Cortex of kidney (tissue), 1 donor: ENCODE results near the gene MMS19.
"Not testable (repeated sequence)": the region's sequence is repeated elsewhere in the genome, so short reads cannot be mapped to it uniquely, and the experiment has no call there.

ENCODE experiments used
- DNase-seq: peaks from one replicate; lab custom pipeline; 2025; lab: John Stamatoyannopoulos, UW

MMS19 gene

GRCh38 chr10:97528876-97529275 is 30.7 kb upstream of the MMS19 start:
- not testable (repeated sequence) for DNase-seq

- DNase-seq: no peak
These were observed 27.5 kb upstream of the MMS19 start for GRCh38 chr10:97525683-97526110.

- DNase-seq: no peak
These were observed 26.9 kb upstream of the MMS19 start for GRCh38 chr10:97525086-97525485.

GRCh38 chr10:97522937-97523336 is 24.7 kb upstream of the MMS19 start:
- no peak for DNase-seq

- no peak for DNase-seq
These were observed 23.8 kb upstream of the MMS19 start for GRCh38 chr10:97522071-97522470.

GRCh38 chr10:97520978-97521761 is 22.9 kb upstream of the MMS19 start:
- no peak for DNase-seq

- DNase-seq: no peak
These were observed 22.3 kb upstream of the MMS19 start for GRCh38 chr10:97520520-97520919.

GRCh38 chr10:97519342-97519741 is 21.1 kb upstream of the MMS19 start:
- DNase-seq: no peak

- DNase-seq: no peak
These were observed 20.2 kb upstream of the MMS19 start for GRCh38 chr10:97518301-97519043.

GRCh38 chr10:97517778-97518300 is 19.6 kb upstream of the MMS19 start:
- no peak for DNase-seq

GRCh38 chr10:97517096-97517750 is 19.0 kb upstream of the MMS19 start:
- DNase-seq: no peak

- no peak for DNase-seq
These were observed 17.2 kb upstream of the MMS19 start for GRCh38 chr10:97515271-97515978.

GRCh38 chr10:97514344-97514743 is 16.1 kb upstream of the MMS19 start:
- no peak for DNase-seq

GRCh38 chr10:97512993-97513392 is 14.8 kb upstream of the MMS19 start:
- DNase-seq: no peak

GRCh38 chr10:97511711-97512440 is 13.7 kb upstream of the MMS19 start:
- no peak for DNase-seq

GRCh38 chr10:97510686-97511085 is 12.5 kb upstream of the MMS19 start:
- DNase-seq: no peak

- DNase-seq: no peak
These were observed 11.0 kb upstream of the MMS19 start for GRCh38 chr10:97509120-97509680.

- DNase-seq: no peak
These were observed 10.1 kb upstream of the MMS19 start for GRCh38 chr10:97508342-97508741.

GRCh38 chr10:97506199-97506991 is 8.2 kb upstream of the MMS19 start:
- no peak for DNase-seq

GRCh38 chr10:97505152-97505551 is 6.9 kb upstream of the MMS19 start:
- DNase-seq: no peak
